ENCODE data around the gene AMBRA1.

DNA sequence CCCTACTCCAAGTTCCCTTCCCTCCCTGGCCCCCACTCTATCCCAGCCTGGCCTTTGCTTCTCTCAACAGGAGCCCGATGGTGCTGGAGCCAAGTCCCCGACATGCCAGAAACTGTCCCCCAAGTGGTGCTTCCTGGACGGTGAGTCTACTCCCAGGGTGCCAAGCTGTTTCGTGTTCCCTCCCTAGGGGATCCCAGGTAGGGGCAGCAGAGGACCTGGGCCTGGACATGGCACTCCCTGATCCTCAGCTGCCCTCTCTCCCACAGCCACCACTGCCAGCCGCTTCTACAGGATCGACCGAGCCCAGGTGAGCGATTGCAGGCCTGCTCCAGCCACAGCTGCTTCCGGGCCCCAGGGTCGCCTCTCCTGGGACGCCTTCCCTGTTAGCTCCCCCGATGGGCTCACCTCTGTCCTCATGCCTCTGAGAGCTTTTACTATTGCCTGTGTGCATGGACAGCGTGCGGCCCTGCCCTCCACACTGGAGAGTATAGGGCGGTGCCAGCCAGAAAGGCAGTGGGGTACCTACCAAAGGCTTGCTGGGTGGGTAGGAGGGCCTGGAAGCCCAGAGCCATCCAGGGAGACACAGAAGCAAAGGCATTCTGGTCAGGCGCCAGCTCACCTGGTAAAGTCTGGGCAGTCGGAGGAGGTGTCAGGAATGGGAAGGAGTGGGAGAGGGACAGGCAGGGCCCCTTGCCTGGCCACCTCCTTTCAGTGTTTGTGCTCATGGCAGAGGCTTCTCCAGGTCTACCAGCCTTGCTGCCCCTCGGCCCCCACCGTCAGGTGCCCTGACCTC, 217.4 kb downstream of the AMBRA1 start:
- TF ChIP-seq, protein P1, sequence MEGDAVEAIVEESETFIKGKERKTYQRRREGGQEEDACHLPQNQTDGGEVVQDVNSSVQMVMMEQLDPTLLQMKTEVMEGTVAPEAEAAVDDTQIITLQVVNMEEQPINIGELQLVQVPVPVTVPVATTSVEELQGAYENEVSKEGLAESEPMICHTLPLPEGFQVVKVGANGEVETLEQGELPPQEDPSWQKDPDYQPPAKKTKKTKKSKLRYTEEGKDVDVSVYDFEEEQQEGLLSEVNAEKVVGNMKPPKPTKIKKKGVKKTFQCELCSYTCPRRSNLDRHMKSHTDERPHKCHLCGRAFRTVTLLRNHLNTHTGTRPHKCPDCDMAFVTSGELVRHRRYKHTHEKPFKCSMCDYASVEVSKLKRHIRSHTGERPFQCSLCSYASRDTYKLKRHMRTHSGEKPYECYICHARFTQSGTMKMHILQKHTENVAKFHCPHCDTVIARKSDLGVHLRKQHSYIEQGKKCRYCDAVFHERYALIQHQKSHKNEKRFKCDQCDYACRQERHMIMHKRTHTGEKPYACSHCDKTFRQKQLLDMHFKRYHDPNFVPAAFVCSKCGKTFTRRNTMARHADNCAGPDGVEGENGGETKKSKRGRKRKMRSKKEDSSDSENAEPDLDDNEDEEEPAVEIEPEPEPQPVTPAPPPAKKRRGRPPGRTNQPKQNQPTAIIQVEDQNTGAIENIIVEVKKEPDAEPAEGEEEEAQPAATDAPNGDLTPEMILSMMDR (IDR thresholded peaks at IDR 0.05; ENCODE audit: extremely low read depth in 1 of 2, insufficient read depth in 1 of 2, low read depth in 1 of 2, low read length in 2 of 2), result no peak
- TF ChIP-seq POLR2A (IDR thresholded peaks at IDR 0.05; ENCODE audit: low read depth, low read length) (no peak), EZH2 (IDR thresholded peaks at IDR 0.05; ENCODE audit: borderline replicate concordance, low read depth, low read length, severe bottlenecking) (no peak), POLR2AphosphoS5 (IDR thresholded peaks at IDR 0.05; ENCODE audit: insufficient read depth, low read depth, low read length) (no peak), JUN (IDR thresholded peaks at IDR 0.05; ENCODE audit: borderline replicate concordance, insufficient read depth, insufficient read length, low read depth) (no peak), MYC (IDR thresholded peaks at IDR 0.05; ENCODE audit: low read depth, low read length) (no peak), FOS (IDR thresholded peaks at IDR 0.05; ENCODE audit: borderline replicate concordance, insufficient read depth, low read length) (no peak), GATA2 (IDR thresholded peaks at IDR 0.05; ENCODE audit: insufficient read depth, insufficient read length, low read depth, low read length) (no peak)
- TF ChIP-seq, protein P2, sequence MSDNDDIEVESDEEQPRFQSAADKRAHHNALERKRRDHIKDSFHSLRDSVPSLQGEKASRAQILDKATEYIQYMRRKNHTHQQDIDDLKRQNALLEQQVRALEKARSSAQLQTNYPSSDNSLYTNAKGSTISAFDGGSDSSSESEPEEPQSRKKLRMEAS (IDR thresholded peaks at IDR 0.05; ENCODE audit: insufficient read depth, insufficient read length), result no peak
